HG03139 (cell line): ENCODE results near the gene ICAM1.
"Not testable (repeated sequence)": the region's sequence is repeated elsewhere in the genome, so short reads cannot be mapped to it uniquely, and the experiment has no call there.

ENCODE experiments used
- ATAC-seq: cut with Tn5 transposase; IDR thresholded peaks from one replicate; pipeline ENCODE4 v1.9.1; 2021; ENCODE audit not compliant: unreplicated experiment

ICAM1 gene

GRCh38 chr19:10270616-10271394 lies at the start of gene ICAM1:
Gene ICAM1, plus strand, starts transcription at chr19:10271120. Its CDS starts 40 bp downstream, at chr19:10271160.
- no peak for ATAC-seq

- no peak for ATAC-seq
Measured at GRCh38 chr19:10222201-10222890, 48.6 kb upstream of the ICAM1 start.

- no peak for ATAC-seq
Measured at GRCh38 chr19:10223488-10224213, 47.3 kb upstream of the ICAM1 start.

- ATAC-seq = no peak
Measured at GRCh38 chr19:10224337-10224736, 46.6 kb upstream of the ICAM1 start.

DNA sequence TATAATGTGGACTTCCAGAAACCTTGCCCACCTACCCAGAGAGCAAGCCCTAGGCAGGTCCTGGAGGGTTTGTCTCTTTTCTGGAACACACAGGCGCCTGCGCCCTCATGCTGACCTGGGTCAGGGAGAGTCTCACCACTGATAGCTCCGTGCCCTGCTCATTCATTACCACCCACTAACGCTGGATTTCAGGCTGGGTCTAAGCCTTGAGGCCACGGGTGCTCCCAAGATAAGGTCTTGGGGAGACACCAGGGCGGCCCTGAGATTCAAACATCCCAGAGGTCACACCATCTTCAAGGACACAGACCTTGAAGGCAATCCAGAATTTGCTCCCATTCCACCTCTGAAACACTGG lies 44.9 kb upstream of the ICAM1 start:
- no peak for ATAC-seq

- ATAC-seq = no peak
Measured at GRCh38 chr19:10226376-10227025, 44.4 kb upstream of the ICAM1 start.

- no peak for ATAC-seq
Measured at GRCh38 chr19:10227026-10227971, 43.6 kb upstream of the ICAM1 start.

DNA sequence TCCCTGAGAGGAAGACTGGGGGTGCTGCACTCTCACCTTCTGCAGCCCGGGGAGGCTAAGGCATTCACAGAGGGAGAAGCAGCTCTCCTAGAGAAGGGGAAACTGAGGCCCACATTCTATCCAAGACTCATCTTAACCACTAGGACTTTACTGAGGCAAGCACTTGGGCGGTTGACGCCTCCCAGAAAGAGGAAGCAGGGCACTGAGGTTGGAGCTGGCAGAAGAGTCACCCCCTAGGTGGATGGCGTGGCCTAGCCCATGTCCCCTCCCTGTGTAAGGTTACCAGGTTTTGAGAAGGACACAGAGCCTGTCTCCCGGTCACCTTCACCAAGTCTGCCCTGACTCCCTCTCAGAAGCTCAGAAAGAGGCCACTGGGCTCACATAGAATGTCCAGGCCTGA lies 42.5 kb upstream of the ICAM1 start:
- no peak for ATAC-seq

GRCh38 chr19:10228920-10229319 lies 42.0 kb upstream of the ICAM1 start:
- ATAC-seq = no peak

DNA sequence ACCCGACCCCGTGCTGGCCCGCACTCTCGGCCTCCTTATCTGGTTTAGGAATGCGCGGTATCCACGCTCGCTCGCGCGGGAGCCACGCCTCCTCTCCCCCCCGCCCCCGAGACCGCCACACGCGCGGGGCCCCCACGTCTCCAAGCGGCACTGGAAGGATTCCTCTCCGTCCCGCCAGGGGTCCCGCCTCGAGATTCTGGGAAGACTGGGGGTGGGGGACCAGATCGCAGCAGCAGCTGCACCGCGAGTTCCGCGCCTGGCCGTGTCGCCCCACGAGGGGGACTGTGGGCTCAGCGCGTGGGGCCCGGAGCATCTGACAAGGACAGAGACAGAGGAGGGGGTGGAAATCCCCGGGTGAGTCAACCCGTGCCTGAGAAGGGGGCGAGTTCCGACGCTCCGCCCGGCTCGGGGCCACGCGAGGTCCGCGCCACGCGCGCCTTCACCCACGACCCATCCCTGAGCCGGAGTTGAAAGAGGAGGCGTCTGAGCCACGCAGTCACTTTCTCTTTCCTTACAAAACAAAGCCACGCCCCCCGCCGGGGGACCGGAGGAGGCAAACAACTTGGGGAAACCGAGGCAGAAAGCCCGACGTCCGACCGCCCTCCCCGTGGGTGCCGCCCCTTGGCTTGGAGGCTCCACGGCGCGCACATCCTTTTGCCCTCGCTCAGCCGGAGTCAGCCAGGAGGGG lies 40.6 kb upstream of the ICAM1 start:
- no peak for ATAC-seq

- no peak for ATAC-seq
Measured at GRCh38 chr19:10230861-10231611, 39.9 kb upstream of the ICAM1 start, which contains the start of gene S1PR2. Gene S1PR2, minus strand, starts transcription at chr19:10231331. Its CDS starts 6,426 bp downstream, at chr19:10224905.

- no peak for ATAC-seq
Measured at GRCh38 chr19:10231612-10232228, 39.2 kb upstream of the ICAM1 start.

DNA sequence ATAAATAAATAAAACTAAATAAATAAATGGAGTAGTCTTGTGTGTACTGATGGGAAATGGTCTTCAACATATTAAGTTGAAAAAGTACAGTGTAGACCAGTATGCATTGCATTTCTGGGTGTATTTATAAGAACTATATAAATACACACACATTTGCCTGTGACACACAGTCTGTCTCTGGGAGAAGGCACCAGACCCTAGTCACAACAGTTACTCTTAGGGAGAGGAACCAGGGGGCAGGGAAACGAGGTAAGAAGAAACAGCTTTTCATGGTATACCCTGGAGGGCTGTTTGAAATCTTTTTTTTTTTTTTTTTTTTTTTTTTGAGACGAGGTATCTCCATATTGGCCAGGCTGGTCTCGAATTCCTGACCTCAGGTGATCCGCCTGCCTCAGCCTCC lies 37.0 kb upstream of the ICAM1 start:
- no peak for ATAC-seq

DNA sequence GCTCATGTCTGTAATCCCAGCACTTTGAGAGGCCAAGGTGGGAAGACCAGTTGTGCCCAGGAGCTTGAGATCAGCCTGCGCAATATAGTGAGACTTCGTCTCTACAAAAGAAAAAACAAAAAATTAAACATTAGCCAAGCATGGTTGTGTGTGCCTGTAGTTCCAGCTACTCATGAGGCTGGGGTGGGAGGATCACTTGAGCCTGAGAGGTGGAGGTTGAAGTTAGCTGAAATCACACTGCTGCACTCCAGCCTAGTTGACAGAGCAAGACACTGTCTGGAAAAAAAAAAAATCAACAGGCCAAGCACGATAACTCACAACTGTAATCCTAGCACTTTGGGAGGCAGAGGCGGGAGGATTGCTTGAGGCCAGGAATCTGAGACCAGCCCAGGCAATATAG lies 35.9 kb upstream of the ICAM1 start:
- no peak for ATAC-seq

DNA sequence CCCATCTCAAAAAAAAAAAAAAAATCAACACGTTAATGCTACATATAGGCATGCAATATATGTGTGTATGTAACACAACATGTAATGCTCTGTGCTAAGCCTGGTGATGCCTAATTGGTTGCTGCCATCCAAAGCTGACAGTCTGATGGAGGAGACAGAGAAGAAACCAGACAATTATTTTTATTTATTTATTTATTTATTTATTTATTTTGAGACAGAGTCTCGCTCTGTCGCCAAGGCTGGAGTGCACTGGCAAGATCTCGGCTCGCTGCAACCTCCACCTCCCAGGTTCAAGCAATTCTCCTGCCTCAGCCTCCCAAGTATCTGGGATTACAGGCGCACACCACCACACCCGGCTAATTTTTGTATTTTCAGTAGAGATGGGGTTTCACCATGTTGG lies 35.5 kb upstream of the ICAM1 start:
- not testable (repeated sequence) for ATAC-seq

DNA sequence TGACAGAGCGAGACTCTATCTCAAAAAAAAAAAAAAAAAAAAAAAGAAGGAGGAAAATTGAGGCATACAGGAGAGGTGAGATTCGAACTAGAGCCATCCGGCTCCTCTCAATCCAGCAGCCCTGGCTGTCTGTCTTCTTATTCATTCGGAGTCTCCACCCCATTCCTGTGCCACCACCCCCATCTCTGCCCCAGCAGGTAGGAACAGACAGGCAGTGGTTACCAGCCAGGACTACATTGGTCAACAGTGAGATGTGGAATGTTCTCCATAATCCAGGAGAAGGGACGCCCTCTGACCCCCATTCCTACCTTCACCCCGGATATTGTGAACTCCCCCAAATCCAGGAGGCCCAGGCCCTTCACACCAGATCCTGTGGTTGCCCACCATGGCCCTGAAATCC lies 33.2 kb upstream of the ICAM1 start:
- no peak for ATAC-seq

DNA sequence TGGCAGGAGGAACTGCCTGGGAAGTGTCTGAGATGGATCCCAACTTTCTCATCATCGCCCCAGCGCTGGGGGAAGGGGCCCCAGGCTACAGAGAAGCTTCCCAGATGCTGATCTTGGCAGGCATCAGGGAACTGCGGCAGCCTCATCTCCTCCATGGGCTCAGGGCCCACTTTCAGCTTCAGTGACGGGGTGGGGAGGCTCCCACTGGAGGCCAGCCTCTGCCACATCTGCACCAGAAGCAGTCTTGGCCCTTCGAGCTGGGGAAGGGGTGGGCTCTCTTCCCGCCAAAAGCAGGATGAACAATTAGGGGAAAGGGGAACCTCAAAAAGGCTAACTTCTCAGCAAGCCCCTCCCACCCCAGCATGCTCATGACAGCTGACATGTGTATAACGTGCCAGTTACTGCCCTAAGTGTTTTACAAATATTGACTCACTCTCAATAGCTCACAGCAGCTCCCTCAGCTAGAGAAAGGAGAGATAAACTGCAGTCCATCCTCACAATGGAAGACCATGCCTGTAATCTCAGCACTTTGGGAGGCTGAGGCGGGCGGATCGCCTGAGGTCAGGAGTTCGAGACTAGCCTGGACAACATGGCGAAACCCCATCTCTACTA lies 32.6 kb upstream of the ICAM1 start:
- ATAC-seq = no peak

DNA sequence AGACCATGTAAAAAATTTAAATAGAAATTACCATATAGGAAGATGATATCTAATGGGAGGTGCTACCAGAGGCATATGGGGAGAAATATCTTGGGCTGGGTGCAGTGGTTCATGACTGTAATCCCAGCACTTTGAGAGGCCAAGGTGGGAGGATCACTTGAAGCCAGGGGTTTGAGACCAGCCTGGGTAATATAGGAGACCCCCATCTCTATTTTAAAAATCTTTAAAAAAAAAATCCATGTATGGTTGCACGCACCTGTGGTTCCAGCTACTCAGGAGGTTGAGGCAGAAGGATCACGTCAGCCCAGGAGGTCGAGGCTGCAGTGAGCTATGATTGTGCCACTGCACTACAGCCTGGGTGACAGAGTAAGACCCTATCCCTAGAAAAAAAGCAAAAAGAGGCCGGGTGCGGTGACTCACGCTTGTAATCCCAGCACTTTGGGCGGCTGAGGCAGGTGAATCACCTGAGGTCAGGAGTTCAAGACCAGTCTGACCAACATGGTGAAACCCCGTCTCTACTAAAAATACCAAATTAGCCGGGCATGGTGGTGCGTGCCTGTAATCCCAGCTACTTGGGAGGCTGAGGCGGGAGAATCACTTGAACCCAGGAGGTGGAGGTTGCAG lies 29.0 kb upstream of the ICAM1 start:
- ATAC-seq = not testable (repeated sequence)
